GM21423 (cell line): ENCODE results near the gene PCDHB6.
"Not testable (repeated sequence)": the region's sequence is repeated elsewhere in the genome, so short reads cannot be mapped to it uniquely, and the experiment has no call there.

Experiments
- ATAC-seq: cut with Tn5 transposase; IDR thresholded peaks from one replicate; pipeline ENCODE4 v1.9.1; 2021; ENCODE audit warnings: mild to moderate bottlenecking, moderate library complexity; ENCODE audit not compliant: unreplicated experiment

The PCDHB6 gene

GRCh38 chr5:141157901-141158300 lies 8.0 kb downstream of the PCDHB6 start:
- not testable (repeated sequence) for ATAC-seq

- ATAC-seq, result no peak
Measured at GRCh38 chr5:141172381-141173204, 22.7 kb downstream of the PCDHB6 start, which contains the start of gene PCDHB7. Gene PCDHB7 (plus strand): TSS chr5:141172644. CDS start chr5:141172836, 192 bp downstream.

GRCh38 chr5:141174291-141175104 lies 24.6 kb downstream of the PCDHB6 start:
- not testable (repeated sequence) for ATAC-seq

GRCh38 chr5:141175933-141176332 lies 26.1 kb downstream of the PCDHB6 start:
- ATAC-seq, result no peak

- ATAC-seq, result not testable (repeated sequence)
Measured at GRCh38 chr5:141177577-141178191, 27.8 kb downstream of the PCDHB6 start, which contains the start of gene PCDHB8. Gene PCDHB8 (plus strand): TSS chr5:141177790. CDS start chr5:141178035, 245 bp downstream.

DNA sequence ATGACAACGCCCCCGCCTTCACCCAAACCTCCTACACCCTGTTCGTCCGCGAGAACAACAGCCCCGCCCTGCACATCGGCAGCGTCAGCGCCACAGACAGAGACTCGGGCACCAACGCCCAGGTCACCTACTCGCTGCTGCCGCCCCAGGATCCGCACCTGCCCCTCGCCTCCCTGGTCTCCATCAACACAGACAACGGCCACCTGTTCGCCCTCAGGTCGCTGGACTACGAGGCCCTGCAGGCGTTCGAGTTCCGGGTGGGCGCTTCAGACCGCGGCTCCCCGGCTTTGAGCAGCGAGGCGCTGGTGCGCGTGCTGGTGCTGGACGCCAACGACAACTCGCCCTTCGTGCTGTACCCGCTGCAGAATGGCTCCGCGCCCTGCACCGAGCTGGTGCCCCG lies 29.5 kb downstream of the PCDHB6 start:
- ATAC-seq, result not testable (repeated sequence)

GRCh38 chr5:141179876-141180275 lies 30.0 kb downstream of the PCDHB6 start:
- not testable (repeated sequence) for ATAC-seq

DNA sequence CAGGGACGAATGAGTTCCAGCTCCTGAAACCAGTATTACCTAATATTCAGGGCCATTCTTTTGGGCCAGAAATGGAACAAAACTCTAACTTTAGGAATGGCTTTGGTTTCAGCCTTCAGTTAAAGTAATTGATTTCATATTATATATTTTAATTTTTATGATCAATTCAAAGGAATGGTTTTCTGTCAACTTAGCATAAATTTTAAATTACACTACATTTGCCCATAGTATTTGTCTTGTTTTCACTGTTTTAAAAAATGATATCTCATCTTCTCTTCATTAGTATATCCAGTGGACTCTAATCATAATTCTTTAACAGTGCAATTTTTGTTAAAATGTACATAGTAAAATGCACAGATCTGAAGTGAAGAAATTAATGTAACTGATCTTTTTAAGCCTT lies 30.5 kb downstream of the PCDHB6 start:
- no peak for ATAC-seq

- no peak for ATAC-seq
Measured at GRCh38 chr5:141182248-141182647, 32.4 kb downstream of the PCDHB6 start, which contains the start of gene PCDHB16. Gene PCDHB16 (plus strand): TSS chr5:141182387. CDS start chr5:141182560, 173 bp downstream.

DNA sequence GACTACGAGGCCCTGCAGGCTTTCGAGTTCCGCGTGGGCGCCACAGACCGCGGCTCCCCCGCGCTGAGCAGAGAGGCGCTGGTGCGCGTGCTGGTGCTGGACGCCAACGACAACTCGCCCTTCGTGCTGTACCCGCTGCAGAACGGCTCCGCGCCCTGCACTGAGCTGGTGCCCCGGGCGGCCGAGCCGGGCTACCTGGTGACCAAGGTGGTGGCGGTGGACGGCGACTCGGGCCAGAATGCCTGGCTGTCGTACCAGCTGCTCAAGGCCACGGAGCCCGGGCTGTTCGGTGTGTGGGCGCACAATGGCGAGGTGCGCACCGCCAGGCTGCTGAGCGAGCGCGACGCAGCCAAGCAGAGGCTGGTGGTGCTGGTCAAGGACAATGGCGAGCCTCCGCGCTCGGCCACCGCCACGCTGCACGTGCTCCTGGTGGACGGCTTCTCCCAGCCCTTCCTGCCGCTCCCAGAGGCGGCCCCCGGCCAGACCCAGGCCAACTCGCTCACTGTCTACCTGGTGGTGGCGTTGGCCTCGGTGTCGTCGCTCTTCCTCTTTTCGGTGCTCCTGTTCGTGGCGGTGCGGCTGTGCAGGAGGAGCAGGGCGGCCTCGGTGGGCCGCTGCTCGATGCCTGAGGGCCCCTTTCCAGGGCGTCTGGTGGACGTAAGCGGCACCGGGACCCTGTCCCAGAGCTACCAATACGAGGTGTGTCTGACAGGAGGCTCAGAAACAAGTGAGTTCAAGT lies 34.4 kb downstream of the PCDHB6 start:
- ATAC-seq, result not testable (repeated sequence)

DNA sequence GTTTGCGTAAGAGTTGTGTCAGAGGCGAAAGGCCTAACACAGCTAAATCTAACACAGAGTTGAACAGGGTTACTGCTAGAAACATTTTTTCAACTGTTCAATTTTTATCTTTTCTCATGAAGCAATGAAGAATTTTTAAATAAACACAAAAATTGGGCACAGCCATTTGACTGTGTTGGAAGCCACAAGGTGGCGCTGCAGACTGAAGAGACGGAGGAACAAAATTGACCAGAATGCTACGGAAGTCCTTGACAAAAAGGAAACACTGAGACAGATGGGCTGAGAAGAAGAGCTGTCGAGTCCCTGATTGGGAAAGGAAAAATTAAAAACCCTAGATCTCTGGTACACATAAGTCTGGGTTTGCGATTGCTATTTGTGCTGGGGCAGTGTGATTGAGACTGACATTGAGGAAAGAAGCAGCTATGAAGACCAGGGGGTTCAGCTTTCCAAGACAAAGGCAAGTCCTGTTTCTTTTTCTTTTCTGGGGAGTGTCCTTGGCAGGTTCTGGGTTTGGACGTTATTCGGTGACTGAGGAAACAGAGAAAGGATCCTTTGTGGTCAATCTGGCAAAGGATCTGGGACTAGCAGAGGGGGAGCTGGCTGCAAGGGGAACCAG lies 37.1 kb downstream of the PCDHB6 start, which contains the start of gene PCDHB9:
Gene PCDHB9 (plus strand): TSS at position 265 of the 616 bp plus-strand sequence. CDS start 158 bp downstream, at position 423.
- no peak for ATAC-seq

DNA sequence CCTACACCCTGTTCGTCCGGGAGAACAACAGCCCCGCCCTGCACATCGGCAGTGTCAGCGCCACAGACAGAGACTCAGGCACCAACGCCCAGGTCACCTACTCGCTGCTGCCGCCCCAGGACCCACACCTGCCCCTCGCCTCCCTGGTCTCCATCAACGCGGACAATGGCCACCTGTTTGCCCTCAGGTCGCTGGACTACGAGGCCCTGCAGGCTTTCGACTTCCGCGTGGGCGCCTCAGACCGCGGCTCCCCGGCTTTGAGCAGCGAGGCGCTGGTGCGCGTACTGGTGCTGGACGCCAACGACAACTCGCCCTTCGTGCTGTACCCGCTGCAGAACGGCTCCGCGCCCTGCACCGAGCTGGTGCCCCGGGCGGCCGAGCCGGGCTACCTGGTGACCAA lies 38.8 kb downstream of the PCDHB6 start:
- ATAC-seq, result not testable (repeated sequence)

DNA sequence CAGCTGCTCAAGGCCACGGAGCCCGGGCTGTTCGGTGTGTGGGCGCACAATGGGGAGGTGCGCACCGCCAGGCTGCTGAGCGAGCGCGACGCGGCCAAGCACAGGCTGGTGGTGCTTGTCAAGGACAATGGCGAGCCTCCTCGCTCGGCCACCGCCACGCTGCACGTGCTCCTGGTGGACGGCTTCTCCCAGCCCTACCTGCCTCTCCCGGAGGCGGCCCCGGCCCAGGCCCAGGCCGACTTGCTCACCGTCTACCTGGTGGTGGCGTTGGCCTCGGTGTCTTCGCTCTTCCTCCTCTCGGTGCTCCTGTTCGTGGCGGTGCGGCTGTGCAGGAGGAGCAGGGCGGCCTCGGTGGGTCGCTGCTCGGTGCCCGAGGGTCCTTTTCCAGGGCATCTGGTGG lies 39.3 kb downstream of the PCDHB6 start:
- not testable (repeated sequence) for ATAC-seq

DNA sequence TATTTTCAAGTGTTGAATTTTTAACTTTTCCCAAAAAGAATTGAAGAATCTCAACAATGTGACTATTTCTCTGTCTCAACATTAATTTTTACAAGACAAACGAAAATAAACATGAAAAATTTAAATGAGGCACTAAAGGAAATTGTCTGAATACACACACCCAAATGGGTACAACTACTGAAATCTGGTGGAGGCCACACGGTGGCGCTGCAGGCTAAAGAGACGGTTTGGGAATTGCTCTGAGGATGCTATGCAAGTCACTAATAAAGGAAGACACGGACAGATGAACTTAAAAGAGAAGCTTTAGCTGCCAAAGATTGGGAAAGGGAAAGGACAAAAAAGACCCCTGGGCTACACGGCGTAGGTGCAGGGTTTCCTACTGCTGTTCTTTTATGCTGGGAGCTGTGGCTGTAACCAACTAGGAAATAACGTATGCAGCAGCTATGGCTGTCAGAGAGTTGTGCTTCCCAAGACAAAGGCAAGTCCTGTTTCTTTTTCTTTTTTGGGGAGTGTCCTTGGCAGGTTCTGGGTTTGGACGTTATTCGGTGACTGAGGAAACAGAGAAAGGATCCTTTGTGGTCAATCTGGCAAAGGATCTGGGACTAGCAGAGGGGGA lies 42.4 kb downstream of the PCDHB6 start, which contains the start of gene PCDHB10:
Gene PCDHB10 (plus strand): TSS at position 244 of the 616 bp plus-strand sequence. CDS start 200 bp downstream, at position 444.
- no peak for ATAC-seq

DNA sequence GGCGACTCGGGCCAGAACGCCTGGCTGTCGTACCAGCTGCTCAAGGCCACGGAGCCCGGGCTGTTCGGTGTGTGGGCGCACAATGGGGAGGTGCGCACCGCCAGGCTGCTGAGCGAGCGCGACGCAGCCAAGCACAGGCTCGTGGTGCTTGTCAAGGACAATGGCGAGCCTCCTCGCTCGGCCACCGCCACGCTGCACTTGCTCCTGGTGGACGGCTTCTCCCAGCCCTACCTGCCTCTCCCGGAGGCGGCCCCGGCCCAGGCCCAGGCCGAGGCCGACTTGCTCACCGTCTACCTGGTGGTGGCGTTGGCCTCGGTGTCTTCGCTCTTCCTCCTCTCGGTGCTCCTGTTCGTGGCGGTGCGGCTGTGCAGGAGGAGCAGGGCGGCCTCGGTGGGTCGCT lies 44.5 kb downstream of the PCDHB6 start:
- ATAC-seq, result not testable (repeated sequence)

DNA sequence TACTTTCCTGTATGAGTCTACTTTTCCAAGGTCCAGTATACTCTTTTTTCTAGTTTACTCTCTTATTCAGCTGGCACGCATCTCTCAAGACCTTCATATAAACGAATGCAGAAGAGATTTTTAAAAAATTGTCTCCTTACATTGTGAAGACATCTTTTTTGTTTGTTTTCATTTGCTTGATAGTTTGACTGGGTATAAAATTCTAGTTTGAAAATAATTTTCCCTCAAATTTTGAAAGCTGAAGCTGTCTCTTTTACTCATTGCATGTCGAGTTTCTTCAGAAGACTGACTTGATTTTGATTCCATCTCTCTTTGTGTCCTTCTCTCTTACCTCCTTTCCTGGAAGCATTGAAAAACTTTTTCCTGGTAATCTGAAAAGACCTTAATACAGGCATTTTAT lies 46.5 kb downstream of the PCDHB6 start:
- ATAC-seq, result no peak

DNA sequence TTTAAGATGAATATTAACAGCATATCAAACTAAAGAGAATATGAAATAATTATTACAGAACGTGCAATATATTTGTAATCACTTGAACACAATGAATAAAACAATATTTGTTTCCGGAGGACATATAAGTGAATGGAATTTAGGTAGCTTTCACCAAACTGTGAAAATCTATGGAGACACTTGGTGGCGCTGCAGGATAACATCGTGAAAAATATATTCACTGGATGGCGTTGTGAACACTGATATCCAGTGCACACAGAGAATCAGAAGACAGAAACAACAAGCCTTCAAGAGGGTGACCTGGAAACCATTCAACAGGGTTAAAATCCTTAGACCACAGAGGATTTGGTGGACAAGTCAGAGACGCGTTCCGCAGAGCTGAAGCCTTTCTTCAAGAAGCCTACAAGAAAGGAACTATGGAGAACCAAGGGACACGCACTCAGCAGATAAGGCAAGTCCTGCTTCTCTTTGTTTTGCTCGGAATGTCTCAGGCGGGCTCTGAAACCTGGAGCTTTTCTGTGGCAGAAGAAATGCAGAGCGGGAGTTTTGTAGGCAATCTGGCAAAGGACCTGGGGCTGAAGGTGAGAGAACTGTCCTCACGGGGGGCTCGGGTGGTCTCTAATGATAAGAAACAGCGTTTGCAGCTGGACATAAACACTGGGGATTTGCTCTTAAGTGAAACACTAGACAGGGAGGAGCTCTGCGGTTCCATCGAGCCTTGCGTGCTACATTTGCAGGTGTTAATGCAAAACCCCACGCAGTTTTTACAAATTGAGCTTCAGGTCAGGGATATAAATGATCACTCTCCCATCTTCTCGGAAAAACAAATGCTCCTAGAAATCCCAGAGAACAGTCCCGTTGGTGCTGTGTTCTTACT lies 49.7 kb downstream of the PCDHB6 start, which contains the start of gene PCDHB11:
Gene PCDHB11 (plus strand): TSS at position 269 of the 877 bp plus-strand sequence. CDS start 148 bp downstream, at position 417.
- ATAC-seq, result no peak

DNA sequence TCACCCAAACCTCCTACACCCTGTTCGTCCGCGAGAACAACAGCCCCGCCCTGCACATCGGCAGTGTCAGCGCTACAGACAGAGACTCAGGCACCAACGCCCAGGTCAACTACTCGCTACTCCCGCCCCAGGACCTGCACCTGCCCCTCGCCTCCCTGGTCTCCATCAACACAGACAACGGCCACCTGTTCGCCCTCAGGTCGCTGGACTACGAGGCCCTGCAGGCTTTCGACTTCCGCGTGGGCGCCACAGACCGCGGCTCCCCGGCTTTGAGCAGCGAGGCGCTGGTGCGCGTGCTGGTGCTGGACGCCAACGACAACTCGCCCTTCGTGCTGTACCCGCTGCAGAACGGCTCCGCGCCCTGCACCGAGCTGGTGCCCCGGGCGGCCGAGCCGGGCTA lies 51.3 kb downstream of the PCDHB6 start:
- not testable (repeated sequence) for ATAC-seq
